Suprapubic skin (tissue), 4 donors: ENCODE data around the gene LAMP1. TPM values are rescaled to one million over a fixed set of nuclear protein-coding genes. Genes with fewer than 3 reads are reported as not detected.
"Not testable (repeated sequence)": the region's sequence is repeated elsewhere in the genome, so short reads cannot be mapped to it uniquely, and the experiment has no call there.

ENCODE experiments used
- DNase-seq, 2 donors: peaks; one replicate each; pipeline ENCODE4 v3.0.0-alpha.2; 2019; ENCODE audit warnings: low spot score in 2 of 2
- H3K27ac ChIP-seq: fragments of 200-600 bp; sonication (generic); one replicate; pipeline ENCODE4 v1.5.1; 2019
- H3K27me3 ChIP-seq: fragments of 200-600 bp; sonication (generic); one replicate; pipeline ENCODE4 v1.5.1; 2019
- H3K36me3 ChIP-seq: fragments of 200-600 bp; sonication (generic); one replicate; pipeline ENCODE4 v1.5.1; 2019
- H3K4me1 ChIP-seq: fragments of 200-600 bp; sonication (generic); one replicate; pipeline ENCODE4 v1.5.1; 2019
- H3K4me3 ChIP-seq: fragments of 200-600 bp; sonication (generic); one replicate; pipeline ENCODE4 v1.5.1; 2019; ENCODE audit warnings: mild to moderate bottlenecking
- H3K9me3 ChIP-seq: fragments of 200-600 bp; sonication (generic); one replicate; pipeline ENCODE4 v1.5.1; 2019
- EP300 ChIP-seq: sonication (generic); formaldehyde crosslinking; IDR thresholded peaks from one replicate; pipeline ENCODE4 v1.6.1; 2017; ENCODE audit warnings: antibody characterized with exemption
- POLR2A ChIP-seq, 2 donors: fragments of 450-650 bp; IDR thresholded peaks; one replicate each; pipeline ENCODE4 v1.6.1; 2017; ENCODE audit warnings: antibody characterized with exemption in 2 of 2, mild to moderate bottlenecking in 2 of 2, moderate library complexity in 2 of 2
- POLR2AphosphoS5 ChIP-seq, 3 donors: sonication (generic); formaldehyde crosslinking; IDR thresholded peaks; one replicate each; pipeline ENCODE4 v1.6.1; 2017; ENCODE audit warnings: antibody characterized with exemption in 3 of 3
- WGBS: methylation state at CpG from one replicate; pipeline ENCODE4 v1.1.5; 2018; 5-methylcytosine and 5-hydroxymethylcytosine counted together
- total RNA-seq, 4 donors: library from RNA; depleted of rRNA; stranded (reverse); fragments of >200 nt; gene quantifications; one replicate each; pipeline ENCODE4 v1.1.0, GENCODE V29; 2016
- TF ChIP-seq, protein P1 (sequence below), 2 donors: fragments of 200-600 bp in 1 of 2; fragments of 450-650 bp in 1 of 2; sonication (generic) in 1 of 2; IDR thresholded peaks; one replicate each; pipeline ENCODE4 v1.5.1; 2016 to 2019; ENCODE audit warnings: antibody characterized with exemption in 2 of 2, mild to moderate bottlenecking in 1 of 2, moderate library complexity in 1 of 2

Gene LAMP1
- total RNA-seq, 4 donors from 2014 or later, result 131 to 255 (median 222) TPM

DNA sequence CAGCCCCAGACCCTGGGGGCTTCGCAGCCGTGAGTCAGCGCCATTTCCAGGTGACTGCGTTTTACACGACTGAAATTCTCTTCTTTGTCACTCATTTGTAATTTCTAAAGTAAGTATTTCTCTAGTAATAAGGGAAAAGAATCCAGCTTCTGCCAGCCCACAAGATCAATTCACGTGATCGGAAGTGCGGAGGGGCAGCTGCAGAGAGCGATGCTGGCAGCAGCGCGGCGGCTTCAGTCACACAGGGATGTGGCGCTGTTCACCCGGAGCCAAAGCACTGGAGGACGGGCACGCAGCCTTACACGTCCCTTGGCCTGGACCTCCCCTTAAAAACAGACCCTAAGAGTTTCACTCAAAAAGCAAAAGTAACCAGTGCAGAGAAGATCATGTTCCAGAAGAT, 48.4 kb downstream of the LAMP1 start:
- 95% methylated on average over 17 of the region's 17 CpGs for WGBS

GRCh38 chr13:113347736-113348225, 50.7 kb downstream of the LAMP1 start:
- not testable (repeated sequence) for DNase-seq, H3K27ac ChIP-seq, H3K4me1 ChIP-seq, H3K4me3 ChIP-seq, H3K9me3 ChIP-seq, H3K27me3 ChIP-seq
- 96% methylated on average over 19 of the region's 19 CpGs for WGBS
- peaks cover 32% of the 10 kb centered on the region for H3K36me3 ChIP-seq

More for the DNA sequence above, 48.4 kb downstream of the LAMP1 start:
- Histone ChIP-seq H3K36me3 (peaks cover 42% of the 10 kb centered on the region), H3K27ac (no peak overlapping the region), H3K9me3 (no peaks in the 10 kb centered on the region), H3K4me3 (no peak overlapping the region), H3K27me3 (no peaks in the 10 kb centered on the region), H3K4me1 (peaks cover 3% of the 10 kb centered on the region)
- no peak for DNase-seq
- no peak for TF ChIP-seq POLR2A (IDR thresholded peaks at IDR 0.05)
- no peak for TF ChIP-seq EP300
- no peak for TF ChIP-seq POLR2AphosphoS5 (IDR thresholded peaks at IDR 0.05)
- TF ChIP-seq, protein P1, sequence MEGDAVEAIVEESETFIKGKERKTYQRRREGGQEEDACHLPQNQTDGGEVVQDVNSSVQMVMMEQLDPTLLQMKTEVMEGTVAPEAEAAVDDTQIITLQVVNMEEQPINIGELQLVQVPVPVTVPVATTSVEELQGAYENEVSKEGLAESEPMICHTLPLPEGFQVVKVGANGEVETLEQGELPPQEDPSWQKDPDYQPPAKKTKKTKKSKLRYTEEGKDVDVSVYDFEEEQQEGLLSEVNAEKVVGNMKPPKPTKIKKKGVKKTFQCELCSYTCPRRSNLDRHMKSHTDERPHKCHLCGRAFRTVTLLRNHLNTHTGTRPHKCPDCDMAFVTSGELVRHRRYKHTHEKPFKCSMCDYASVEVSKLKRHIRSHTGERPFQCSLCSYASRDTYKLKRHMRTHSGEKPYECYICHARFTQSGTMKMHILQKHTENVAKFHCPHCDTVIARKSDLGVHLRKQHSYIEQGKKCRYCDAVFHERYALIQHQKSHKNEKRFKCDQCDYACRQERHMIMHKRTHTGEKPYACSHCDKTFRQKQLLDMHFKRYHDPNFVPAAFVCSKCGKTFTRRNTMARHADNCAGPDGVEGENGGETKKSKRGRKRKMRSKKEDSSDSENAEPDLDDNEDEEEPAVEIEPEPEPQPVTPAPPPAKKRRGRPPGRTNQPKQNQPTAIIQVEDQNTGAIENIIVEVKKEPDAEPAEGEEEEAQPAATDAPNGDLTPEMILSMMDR (IDR thresholded peaks at IDR 0.05), result no peak

DNA sequence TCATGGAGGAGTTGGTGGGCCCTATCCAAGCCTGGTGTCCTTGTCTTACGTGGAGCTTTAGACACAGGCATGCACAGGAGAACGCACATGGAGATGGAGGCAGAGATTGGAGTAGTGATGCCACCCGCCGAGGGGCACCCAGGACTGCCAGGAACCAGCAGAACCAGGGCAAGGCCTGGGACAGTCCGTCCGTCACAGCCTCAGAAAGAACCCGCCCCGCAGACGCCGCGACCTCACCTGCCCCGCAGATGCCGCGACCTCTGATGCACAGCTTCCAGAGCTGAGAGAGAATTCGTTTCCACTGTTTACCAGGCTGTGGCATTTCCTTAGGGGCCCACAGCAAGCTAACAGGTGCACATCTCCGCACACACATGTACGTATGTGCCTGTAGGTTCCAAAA, 51.6 kb downstream of the LAMP1 start:
- Histone ChIP-seq H3K27ac (no peak overlapping the region), H3K36me3 (peaks cover 24% of the 10 kb centered on the region), H3K27me3 (no peaks in the 10 kb centered on the region), H3K4me1 (peaks cover 7% of the 10 kb centered on the region), H3K9me3 (no peaks in the 10 kb centered on the region), H3K4me3 (no peak overlapping the region)
- 91% methylated on average over 12 of the region's 17 CpGs for WGBS
- DNase-seq, result no peak
- TF ChIP-seq POLR2A (IDR thresholded peaks at IDR 0.05) (no peak), POLR2AphosphoS5 (IDR thresholded peaks at IDR 0.05) (no peak), EP300 (no peak)
- TF ChIP-seq, protein P1 (IDR thresholded peaks at IDR 0.05), result no peak

GRCh38 chr13:113349050-113349449, 52.0 kb downstream of the LAMP1 start:
- Histone ChIP-seq H3K27ac (no peak overlapping the region), H3K36me3 (peaks cover 19% of the 10 kb centered on the region), H3K4me3 (no peak overlapping the region), H3K27me3 (no peaks in the 10 kb centered on the region), H3K9me3 (no peaks in the 10 kb centered on the region), H3K4me1 (peaks cover 7% of the 10 kb centered on the region)
- 77% methylated on average over 6 of the region's 6 CpGs for WGBS
- no peak for DNase-seq
- TF ChIP-seq POLR2A (IDR thresholded peaks at IDR 0.05) (no peak), EP300 (no peak), POLR2AphosphoS5 (IDR thresholded peaks at IDR 0.05) (no peak)
- TF ChIP-seq, protein P1 (IDR thresholded peaks at IDR 0.05), result no peak

GRCh38 chr13:113349491-113349890, 52.5 kb downstream of the LAMP1 start:
- Histone ChIP-seq H3K4me3 (no peak overlapping the region), H3K27ac (no peak overlapping the region), H3K9me3 (no peaks in the 10 kb centered on the region), H3K36me3 (peaks cover 15% of the 10 kb centered on the region), H3K4me1 (peaks cover 7% of the 10 kb centered on the region), H3K27me3 (no peaks in the 10 kb centered on the region)
- no peak for DNase-seq
- TF ChIP-seq EP300 (no peak), POLR2AphosphoS5 (IDR thresholded peaks at IDR 0.05) (no peak), POLR2A (IDR thresholded peaks at IDR 0.05) (no peak)
- TF ChIP-seq, protein P1 (IDR thresholded peaks at IDR 0.05), result no peak
- WGBS, result 67% methylated on average over 10 of the region's 15 CpGs
